ENCODE data around the gene CLK3. TPM values are rescaled to one million over a fixed set of nuclear protein-coding genes. Genes with fewer than 3 reads are reported as not detected.
A peak's percentile ranks its signal among the peaks of the same experiment; 100 is the strongest.
"Not testable (repeated sequence)": the region's sequence is repeated elsewhere in the genome, so short reads cannot be mapped to it uniquely, and the experiment has no call there.

Gene CLK3
- 10 to 100 TPM; 90.8 to 92.9 TPM for total RNA-seq
- long read RNA-seq, transcript CLK3-202 (13 exons, 2,621 nt), result major isoform, 66 of 108 reads
- long read RNA-seq, partial matches to known transcripts, result 20 of 108 reads
- long read RNA-seq, other reads (novel, unspliced or antisense), result 14 of 108 reads

GRCh38 chr15:74615508-74616365 lies at the start of gene CLK3:
TSS of gene CLK3 (plus strand) at chr15:74615836. CDS start at chr15:74619197, 3,361 bp downstream.
- peak; percentile 95 to 99 for DNase-seq
- intact Hi-C loops (cut with DNase I, micrococcal nuclease), result loop anchor here in 1 of 2 donors (10.0 kb wide), 1 partner anchor 71 kb away; the partner anchor contains the start of gene ARID3B
- ATAC-seq, result peak; percentile 80

GRCh38 chr15:74568594-74568993 lies 47.0 kb upstream of the CLK3 start:
- intact Hi-C loops (cut with DNase I, micrococcal nuclease), result no loop called here
- ATAC-seq, result no peak

GRCh38 chr15:74569731-74570070 lies 45.9 kb upstream of the CLK3 start:
- DNase-seq (no peak), ATAC-seq (no peak)
- intact Hi-C loops (cut with DNase I, micrococcal nuclease), result no loop called here

More at GRCh38 chr15:74568594-74568993, 47.0 kb upstream of the CLK3 start:
- no peak for DNase-seq

DNA sequence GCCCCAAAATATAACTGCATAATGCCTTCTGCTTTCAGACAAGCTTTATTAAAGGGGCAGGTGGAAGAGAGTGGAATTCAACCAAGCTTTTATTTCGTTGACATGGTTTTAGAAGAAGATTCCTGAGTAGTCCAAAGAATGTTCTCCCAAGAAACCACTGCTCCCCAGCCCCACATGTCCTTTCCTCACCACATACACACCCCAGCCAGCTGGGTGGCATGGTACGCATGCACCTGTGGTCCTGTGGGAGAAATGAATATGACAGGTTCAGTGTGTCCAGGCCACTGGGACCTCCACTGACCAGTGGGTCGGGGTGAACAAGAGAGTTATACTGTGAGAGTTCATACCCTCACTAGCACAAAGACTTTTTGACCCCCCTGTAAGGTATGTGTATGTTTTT lies 44.4 kb upstream of the CLK3 start:
- DNase-seq (no peak), ATAC-seq (no peak)
- intact Hi-C loops (cut with DNase I, micrococcal nuclease), result no loop called here

DNA sequence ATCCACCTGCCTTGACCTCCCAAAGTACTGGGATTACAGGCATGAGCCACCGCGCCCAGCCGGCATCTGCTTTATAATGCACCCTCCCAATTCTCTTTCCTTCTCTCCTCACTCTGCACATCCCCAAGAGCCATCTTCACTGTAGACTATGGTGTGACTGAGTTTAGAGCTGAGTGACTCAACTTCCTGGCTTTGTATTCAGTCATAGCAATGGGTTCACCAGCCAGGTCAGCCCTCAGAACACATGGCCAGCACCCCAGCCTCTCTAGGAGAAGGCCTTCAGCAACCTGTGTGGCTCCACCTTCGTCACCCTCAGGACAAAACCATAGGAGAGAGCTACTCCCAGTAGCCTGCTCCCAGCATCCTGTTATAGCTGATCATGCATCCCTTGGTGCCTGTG lies 41.6 kb upstream of the CLK3 start:
- intact Hi-C loops (cut with DNase I, micrococcal nuclease), result no loop called here
- ATAC-seq (no peak), DNase-seq (no peak)

GRCh38 chr15:74578496-74578994 lies 37.1 kb upstream of the CLK3 start:
- intact Hi-C loops (cut with DNase I, micrococcal nuclease), result no loop called here
- DNase-seq (no peak), ATAC-seq (no peak)

GRCh38 chr15:74579001-74579400 lies 36.6 kb upstream of the CLK3 start:
- DNase-seq, result no peak
- no peak for ATAC-seq
- intact Hi-C loops (cut with DNase I, micrococcal nuclease), result no loop called here

- intact Hi-C loops (cut with DNase I, micrococcal nuclease), result no loop called here
- ATAC-seq, result no peak
- DNase-seq, result no peak
These were observed 34.9 kb upstream of the CLK3 start for GRCh38 chr15:74580538-74581350.

DNA sequence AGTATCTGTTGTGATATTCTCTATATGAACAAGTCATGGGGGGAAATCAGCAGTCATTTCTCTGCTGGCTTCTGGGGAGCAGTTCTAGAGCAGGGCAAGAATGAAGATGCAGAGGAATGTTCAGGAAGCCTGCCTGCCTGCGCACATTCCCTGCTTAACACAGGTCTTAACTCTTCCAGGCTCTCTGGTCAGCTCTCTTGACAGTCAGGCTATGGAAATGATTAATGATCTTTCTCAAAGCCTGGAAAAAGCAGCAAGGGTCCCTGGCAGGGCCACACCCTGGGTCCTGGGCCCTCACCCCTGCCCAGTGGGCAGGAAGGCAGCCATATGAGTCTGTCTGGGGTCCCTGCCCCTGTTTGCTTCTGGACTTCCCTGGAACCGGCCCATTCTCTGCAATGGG lies 31.4 kb upstream of the CLK3 start:
- DNase-seq (no peak), ATAC-seq (no peak)
- intact Hi-C loops (cut with DNase I, micrococcal nuclease), result no loop called here

GRCh38 chr15:74584779-74585178 lies 30.9 kb upstream of the CLK3 start:
- no peak for DNase-seq
- ATAC-seq, result no peak
- intact Hi-C loops (cut with DNase I, micrococcal nuclease), result no loop called here

- DNase-seq, result no peak
- ATAC-seq, result no peak
- intact Hi-C loops (cut with DNase I, micrococcal nuclease), result no loop called here
These were observed 30.4 kb upstream of the CLK3 start for GRCh38 chr15:74585191-74585590.

DNA sequence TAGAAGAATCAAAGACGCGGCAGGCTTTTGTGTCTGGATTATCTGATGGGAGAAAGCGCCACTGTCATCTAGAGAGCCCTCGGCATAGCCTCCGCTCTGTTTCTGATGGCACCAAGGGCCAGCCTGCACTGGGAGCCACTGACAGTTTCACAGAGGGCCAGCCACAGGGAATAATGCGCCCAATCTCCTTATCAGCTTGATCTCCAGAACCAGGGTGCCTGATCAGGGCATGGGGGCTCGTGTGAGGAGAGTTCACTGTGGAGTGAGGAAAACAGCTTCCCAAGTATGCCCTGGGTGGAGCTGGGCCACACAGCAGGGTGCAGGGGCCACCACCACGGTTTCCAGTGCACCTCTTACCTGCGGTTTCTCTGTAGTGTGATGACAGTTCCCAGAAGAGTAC lies 29.8 kb upstream of the CLK3 start:
- intact Hi-C loops (cut with DNase I, micrococcal nuclease), result no loop called here
- ATAC-seq, result no peak
- DNase-seq, result no peak

GRCh38 chr15:74589826-74590225 lies 25.8 kb upstream of the CLK3 start:
- intact Hi-C loops (cut with DNase I, micrococcal nuclease), result no loop called here
- no peak for ATAC-seq
- DNase-seq, result no peak

- ATAC-seq (no peak), DNase-seq (no peak)
- intact Hi-C loops (cut with DNase I, micrococcal nuclease), result no loop called here
These were observed 23.4 kb upstream of the CLK3 start for GRCh38 chr15:74592222-74592621.

DNA sequence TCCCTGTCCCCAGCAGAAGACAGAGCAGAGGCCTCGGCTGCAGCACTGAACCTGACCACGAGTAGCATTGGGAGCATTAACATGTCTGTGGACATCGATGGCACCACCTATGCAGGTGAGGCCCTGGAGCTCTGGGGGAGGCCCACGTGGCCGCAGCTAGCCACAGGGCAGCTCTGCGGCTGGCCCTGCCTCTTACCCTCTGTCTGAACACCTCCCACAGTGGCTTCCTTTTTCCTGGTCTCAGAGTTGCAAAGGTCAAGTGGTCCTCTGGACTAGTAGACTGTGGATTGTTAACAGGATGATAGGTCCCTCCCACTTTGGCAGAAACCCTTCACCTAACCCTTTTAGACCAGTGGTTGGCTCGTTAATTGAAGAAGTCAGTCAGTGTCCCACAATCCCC lies 22.5 kb upstream of the CLK3 start:
- no peak for ATAC-seq
- intact Hi-C loops (cut with DNase I, micrococcal nuclease), result no loop called here
- no peak for DNase-seq

- intact Hi-C loops (cut with DNase I, micrococcal nuclease), result no loop called here
- ATAC-seq (no peak), DNase-seq (no peak)
These were observed 21.2 kb upstream of the CLK3 start for GRCh38 chr15:74594455-74594854.

- intact Hi-C loops (cut with DNase I, micrococcal nuclease), result no loop called here
- ATAC-seq (no peak), DNase-seq (no peak)
These were observed 20.4 kb upstream of the CLK3 start for GRCh38 chr15:74595271-74595670.

GRCh38 chr15:74596736-74597135 lies 18.9 kb upstream of the CLK3 start:
- DNase-seq; intact Hi-C loops (cut with DNase I, micrococcal nuclease); ATAC-seq: not testable (repeated sequence)

DNA sequence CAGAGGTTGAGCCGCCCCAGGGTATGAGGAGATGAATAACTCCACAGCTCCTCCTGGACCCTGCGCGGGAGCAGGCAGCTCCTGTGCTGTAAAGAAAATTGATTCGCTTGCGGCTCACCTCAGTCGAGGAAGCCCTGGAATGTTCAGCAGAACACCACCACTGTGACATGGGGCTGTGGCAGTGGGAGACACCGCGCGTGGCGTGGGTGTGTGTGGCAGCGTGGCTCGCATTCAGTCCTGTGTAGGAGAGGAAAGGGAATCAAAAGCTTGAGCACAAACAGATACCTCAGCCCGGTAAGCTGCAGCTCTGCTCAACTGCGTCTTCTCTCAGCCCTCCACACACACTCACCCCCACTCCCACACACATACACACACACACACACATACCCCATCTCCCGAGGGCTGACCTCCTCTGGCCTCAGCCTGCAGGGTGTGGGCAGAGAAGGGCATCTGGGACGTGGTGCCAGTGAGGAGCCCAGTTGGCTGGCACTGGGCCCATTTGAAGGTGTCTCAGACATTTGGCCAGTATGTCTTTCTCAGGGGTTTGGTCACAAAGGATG lies 18.4 kb upstream of the CLK3 start:
- intact Hi-C loops (cut with DNase I, micrococcal nuclease); DNase-seq; ATAC-seq: not testable (repeated sequence)

All from left colon (tissue), 2 donors.